CD4-positive, alpha-beta T cell (primary cell): Measurements from ENCODE around the gene SIRT3. TPM values are rescaled to one million over a fixed set of nuclear protein-coding genes. Genes with fewer than 3 reads are reported as not detected.

Experiments used
- ATAC-seq: fragments of 200-7000 bp; cut with Tn5 transposase; one replicate; pipeline ENCODE4 v1.10.0; 2022; ENCODE audit warnings: mild to moderate bottlenecking; ENCODE audit not compliant: poor library complexity
- CTCF ChIA-PET: fragments of 350-600 bp; sonication (Branson Sonifier 250); formaldehyde crosslinking; loops from one replicate; lab custom pipeline; 2021; ENCODE audit warnings: antibody characterized with exemption, inconsistent platforms; lab: Charles Lee
- POLR2A ChIA-PET: fragments of 350-600 bp; sonication (Branson Sonifier 250); formaldehyde crosslinking; loops from one replicate; lab custom pipeline; 2021; ENCODE audit warnings: antibody characterized with exemption, inconsistent platforms; lab: Charles Lee
- DNase-seq, 14 experiments: peaks; one replicate each; pipeline ENCODE4 v3.0.0-alpha.2; 2013 to 2020; ENCODE audit warnings: mixed read lengths in 2 of 14
- H3K27ac ChIP-seq, 2 donors: one replicate each; pipeline versions ENCODE4 v1.5.1 to v1.7.0; 2013; ENCODE audit warnings: low read length in 2 of 2, low read depth in 1 of 2, mild to moderate bottlenecking in 1 of 2
- H3K27me3 ChIP-seq, 2 experiments: 1 replicate in 1 of 2; 2 replicates in 1 of 2; pipeline versions ENCODE4 v1.6.1 to v1.7.0; 2013; ENCODE audit warnings: low read length in 2 of 2, control low read depth in 1 of 2, mild to moderate bottlenecking in 1 of 2, moderate library complexity in 1 of 2; ENCODE audit not compliant: insufficient read depth in 2 of 2, control insufficient read depth in 1 of 2
- H3K36me3 ChIP-seq: one replicate; pipeline ENCODE4 v1.6.1; 2013; ENCODE audit warnings: low read length, control low read depth; ENCODE audit not compliant: insufficient read depth
- H3K4me1 ChIP-seq: one replicate; pipeline ENCODE4 v1.6.1; 2013; ENCODE audit warnings: low read length, control low read depth; ENCODE audit not compliant: insufficient read depth
- H3K4me3 ChIP-seq: one replicate; pipeline ENCODE4 v1.5.1; 2013; ENCODE audit warnings: mild to moderate bottlenecking, low read length, moderate library complexity
- H3K9me3 ChIP-seq, 2 experiments: 1 replicate in 1 of 2; 2 replicates in 1 of 2; pipeline versions ENCODE4 v1.6.1 to v1.7.0; 2013; ENCODE audit warnings: low read length in 2 of 2, mild to moderate bottlenecking in 2 of 2, control low read depth in 1 of 2, moderate library complexity in 1 of 2; ENCODE audit not compliant: control insufficient read depth in 1 of 2, insufficient read depth in 1 of 2
- H3K27ac Mint-ChIP-seq: one replicate; pipeline ENCODE4 v1.8.0; 2020; ENCODE audit warnings: mixed read lengths
- H3K27me3 Mint-ChIP-seq: one replicate; pipeline ENCODE4 v1.8.0; 2021; ENCODE audit warnings: mixed read lengths
- H3K36me3 Mint-ChIP-seq: one replicate; pipeline ENCODE4 v1.8.0; 2021; ENCODE audit warnings: low read depth, mixed read lengths
- H3K4me1 Mint-ChIP-seq: one replicate; pipeline ENCODE4 v1.8.0; 2021; ENCODE audit warnings: low read depth, mixed read lengths
- H3K4me3 Mint-ChIP-seq: one replicate; pipeline ENCODE4 v1.8.0; 2020; ENCODE audit warnings: mild to moderate bottlenecking, mixed read lengths
- H3K9me3 Mint-ChIP-seq: one replicate; pipeline ENCODE4 v1.8.0; 2020; ENCODE audit warnings: mixed read lengths
- CTCF ChIP-seq: fragments of 200-600 bp; IDR thresholded peaks from one replicate; pipeline ENCODE4 v1.8.0; 2022; ENCODE audit warnings: antibody characterized with exemption, mild to moderate bottlenecking
- intact Hi-C, 2 experiments: fragments of 100-400 bp; cut with DNase I in 1 of 2; cut with micrococcal nuclease in 1 of 2; formaldehyde crosslinking; loops; one replicate each; pipeline versions ENCODE4 v1.15.1 to v1.9.0; 2023 to 2025; cut with DNase I, micrococcal nuclease
- total RNA-seq, 174 experiments: library from RNA in 2 of 174; stranded (reverse) in 2 of 174; gene quantifications; one replicate each; pipeline ENCODE4 v1.2.3 and lab custom pipeline; 2021 to 2026

The SIRT3 gene
- total RNA-seq, 2 experiments from 2014 or later, result 16.4 to 18.0 TPM

GRCh38 chr11:266676-267439 lies 30.7 kb upstream of the SIRT3 start:
- Histone ChIP-seq H3K9me3 (peaks cover 0 to 5% of the 10 kb centered on the region in 2 experiments), H3K4me3 (no peak overlapping the region), H3K4me1 (peaks cover 34% of the 10 kb centered on the region), H3K27ac (peak overlapping the region in 1 of 2 donors; percentile 46), H3K36me3 (no peaks in the 10 kb centered on the region), H3K27me3 (no peaks in the 10 kb centered on the region)
- ATAC-seq (no peak), DNase-seq (peak in 2 of 14 experiments; percentile 52 to 72)
- no peaks in the 10 kb centered on the region for H3K9me3 Mint-ChIP-seq
- H3K4me1 Mint-ChIP-seq, result peaks cover 33% of the 10 kb centered on the region
- intact Hi-C loops, result loop anchor here (1.0 to 5.0 kb wide), 3 partner anchors 29 to 60 kb away; partner anchors contain the start of genes BET1L (in 1 of the 2), IFITM2 (in 1 of the 2) and RIC8A (in 1 of the 2)
- peaks cover 3% of the 10 kb centered on the region for H3K36me3 Mint-ChIP-seq
- H3K27me3 Mint-ChIP-seq, result no peaks in the 10 kb centered on the region
- POLR2A ChIA-PET, result interaction anchor here (1.0 to 8.2 kb wide), 16 partner anchors 12 to 240 kb away, joined by 3 to 185 read pairs (median 13); partner anchors contain the start of genes BET1L, IFITM2, NLRP6 and PGGHG
- H3K27ac Mint-ChIP-seq, result peak overlapping the region; percentile 94
- no peak for TF ChIP-seq CTCF
- CTCF ChIA-PET, result interaction anchor here (0.6 to 3.9 kb wide), 6 partner anchors 16 to 253 kb away, joined by 3 to 22 read pairs (median 3); no protein-coding TSS in a partner anchor
- peak overlapping the region; percentile 84 for H3K4me3 Mint-ChIP-seq

GRCh38 chr11:261624-262023 lies 25.5 kb upstream of the SIRT3 start:
- peaks cover 0 to 5% of the 10 kb centered on the region in 2 experiments for H3K9me3 ChIP-seq
- Mint-ChIP-seq H3K36me3 (no peaks in the 10 kb centered on the region), H3K27ac (no peak overlapping the region), H3K9me3 (no peaks in the 10 kb centered on the region), H3K4me3 (no peak overlapping the region), H3K4me1 (peaks cover 1% of the 10 kb centered on the region), H3K27me3 (no peaks in the 10 kb centered on the region)
- no peak overlapping the region for H3K27ac ChIP-seq
- no peaks in the 10 kb centered on the region for H3K36me3 ChIP-seq
- DNase-seq, result no peak
- H3K4me1 ChIP-seq, result no peaks in the 10 kb centered on the region
- no peak for TF ChIP-seq CTCF
- no peak for ATAC-seq
- CTCF ChIA-PET, result interaction anchor here (1.5 kb wide), 1 partner anchor 11 kb away, joined by 8 read pairs; no protein-coding TSS in a partner anchor
- no peak overlapping the region for H3K4me3 ChIP-seq
- intact Hi-C loops, result no loop called here
- POLR2A ChIA-PET, result no interaction called here
- H3K27me3 ChIP-seq, result no peaks in the 10 kb centered on the region

- Histone ChIP-seq H3K27ac (no peak overlapping the region), H3K27me3 (no peaks in the 10 kb centered on the region), H3K36me3 (no peaks in the 10 kb centered on the region), H3K4me1 (no peaks in the 10 kb centered on the region), H3K4me3 (no peak overlapping the region), H3K9me3 (no peaks in the 10 kb centered on the region)
- DNase-seq, result no peak
- no peak for TF ChIP-seq CTCF
- Mint-ChIP-seq H3K4me1 (no peaks in the 10 kb centered on the region), H3K9me3 (no peaks in the 10 kb centered on the region), H3K36me3 (no peaks in the 10 kb centered on the region), H3K4me3 (no peak overlapping the region), H3K27me3 (no peaks in the 10 kb centered on the region), H3K27ac (no peak overlapping the region)
- ATAC-seq, result no peak
- intact Hi-C loops, result no loop called here
- ChIA-PET CTCF (no interaction called here), POLR2A (no interaction called here)
These were observed 23.3 kb upstream of the SIRT3 start for GRCh38 chr11:259413-259812.
